OCI-LY1 (cell line): ENCODE data around the gene PC.

ENCODE experiments used
- H2AFZ ChIP-seq: fragments of 200-600 bp; sonication (generic), shearing (Covaris generic); 2 replicates; pipeline ENCODE4 v1.6.0; 2014; ENCODE audit warnings: antibody characterized with exemption, mild to moderate bottlenecking, low read length
- H3F3A ChIP-seq: fragments of 200-600 bp; sonication (generic), shearing (Covaris generic); 2 replicates; pipeline ENCODE4 v1.6.0; 2014; ENCODE audit warnings: mild to moderate bottlenecking, antibody characterized with exemption, low read length, moderate library complexity; ENCODE audit not compliant: insufficient read depth
- H3K27ac ChIP-seq: fragments of 200-600 bp; sonication (generic); 2 replicates; pipeline ENCODE4 v1.5.1; 2014; ENCODE audit warnings: low read length, mixed run types, mild to moderate bottlenecking, low read depth; ENCODE audit not compliant: poor library complexity, severe bottlenecking
- H3K27me3 ChIP-seq: fragments of 200-600 bp; sonication (generic); 2 replicates; pipeline ENCODE4 v1.6.0; 2014; ENCODE audit warnings: antibody characterized with exemption, mild to moderate bottlenecking, low read length, moderate library complexity; ENCODE audit not compliant: insufficient read depth
- H3K36me3 ChIP-seq: fragments of 200-600 bp; sonication (generic); 2 replicates; pipeline ENCODE4 v1.6.1; 2014; ENCODE audit warnings: mild to moderate bottlenecking, antibody characterized with exemption, low read length, moderate library complexity, mixed read lengths; ENCODE audit not compliant: insufficient read depth
- H3K4me1 ChIP-seq: fragments of 200-600 bp; sonication (generic); 2 replicates; pipeline ENCODE4 v1.5.1; 2014; ENCODE audit warnings: mild to moderate bottlenecking, low read length, moderate library complexity; ENCODE audit not compliant: insufficient read depth, severe bottlenecking
- H3K4me2 ChIP-seq: fragments of 200-600 bp; sonication (generic), shearing (Covaris generic); 2 replicates; pipeline ENCODE4 v1.6.1; 2014; ENCODE audit warnings: low read length
- H3K4me3 ChIP-seq: fragments of 200-600 bp; sonication (generic); 2 replicates; pipeline ENCODE4 v1.5.1; 2014; ENCODE audit warnings: low read length, low read depth, mild to moderate bottlenecking, mixed read lengths; ENCODE audit not compliant: poor library complexity, severe bottlenecking
- H3K79me2 ChIP-seq: fragments of 200-600 bp; shearing (Covaris generic); 2 replicates; pipeline ENCODE4 v1.6.1; 2016; ENCODE audit warnings: mixed run types, low read length, mixed read lengths; ENCODE audit not compliant: insufficient read depth
- H3K9ac ChIP-seq: fragments of 200-600 bp; sonication (generic), shearing (Covaris generic); 2 replicates; pipeline ENCODE4 v1.6.1; 2014; ENCODE audit warnings: mild to moderate bottlenecking, low read length, mixed read lengths
- H3K9me2 ChIP-seq: fragments of 200-600 bp; sonication (generic), shearing (Covaris generic); 2 replicates; pipeline ENCODE4 v1.6.1; 2014; ENCODE audit warnings: low read depth, mild to moderate bottlenecking, low read length, mixed read lengths
- H3K9me3 ChIP-seq: fragments of 200-600 bp; shearing (Covaris generic); 2 replicates; pipeline ENCODE4 v1.6.1; 2014; ENCODE audit warnings: low read length, mixed read lengths
- H4K20me1 ChIP-seq: fragments of 200-600 bp; sonication (generic), shearing (Covaris generic); 2 replicates; pipeline ENCODE4 v1.6.0; 2016; ENCODE audit warnings: mild to moderate bottlenecking, low read length; ENCODE audit not compliant: insufficient read depth
- EZH2 ChIP-seq: fragments of 200-600 bp; sonication (generic), shearing (Covaris generic); IDR thresholded peaks from 2 replicates; pipeline ENCODE4 v1.8.0; 2017; ENCODE audit warnings: borderline replicate concordance, mixed run types, mild to moderate bottlenecking, antibody characterized with exemption, low read length, moderate library complexity, mixed read lengths
- TF ChIP-seq, protein P1 (sequence below): fragments of 200-600 bp; sonication (generic), shearing (Covaris generic); IDR thresholded peaks from 2 replicates; pipeline ENCODE4 v1.5.1; 2017; ENCODE audit warnings: mild to moderate bottlenecking, antibody characterized with exemption, low read length, moderate library complexity, mixed read lengths

PC gene

GRCh38 chr11:67001332-67001731, 43.1 kb upstream of the PC start:
- Histone ChIP-seq H3K9me3 (no peaks in the 10 kb centered on the region), H3F3A (no peaks in the 10 kb centered on the region), H3K4me3 (no peak overlapping the region), H3K79me2 (no peaks in the 10 kb centered on the region), H3K9ac (no peak overlapping the region), H4K20me1 (no peaks in the 10 kb centered on the region), H3K4me1 (peaks cover 2% of the 10 kb centered on the region), H3K27me3 (peaks cover 4% of the 10 kb centered on the region; the same call in 1 of the 2 replicates), H3K27ac (no peak overlapping the region), H2AFZ (no peak overlapping the region), H3K4me2 (no peak overlapping the region), H3K36me3 (no peaks in the 10 kb centered on the region), H3K9me2 (no peaks in the 10 kb centered on the region)
- TF ChIP-seq, protein P1, sequence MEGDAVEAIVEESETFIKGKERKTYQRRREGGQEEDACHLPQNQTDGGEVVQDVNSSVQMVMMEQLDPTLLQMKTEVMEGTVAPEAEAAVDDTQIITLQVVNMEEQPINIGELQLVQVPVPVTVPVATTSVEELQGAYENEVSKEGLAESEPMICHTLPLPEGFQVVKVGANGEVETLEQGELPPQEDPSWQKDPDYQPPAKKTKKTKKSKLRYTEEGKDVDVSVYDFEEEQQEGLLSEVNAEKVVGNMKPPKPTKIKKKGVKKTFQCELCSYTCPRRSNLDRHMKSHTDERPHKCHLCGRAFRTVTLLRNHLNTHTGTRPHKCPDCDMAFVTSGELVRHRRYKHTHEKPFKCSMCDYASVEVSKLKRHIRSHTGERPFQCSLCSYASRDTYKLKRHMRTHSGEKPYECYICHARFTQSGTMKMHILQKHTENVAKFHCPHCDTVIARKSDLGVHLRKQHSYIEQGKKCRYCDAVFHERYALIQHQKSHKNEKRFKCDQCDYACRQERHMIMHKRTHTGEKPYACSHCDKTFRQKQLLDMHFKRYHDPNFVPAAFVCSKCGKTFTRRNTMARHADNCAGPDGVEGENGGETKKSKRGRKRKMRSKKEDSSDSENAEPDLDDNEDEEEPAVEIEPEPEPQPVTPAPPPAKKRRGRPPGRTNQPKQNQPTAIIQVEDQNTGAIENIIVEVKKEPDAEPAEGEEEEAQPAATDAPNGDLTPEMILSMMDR: no peak
- TF ChIP-seq EZH2: no peak

GRCh38 chr11:66999555-66999954, 41.4 kb upstream of the PC start:
- TF ChIP-seq, protein P1: no peak
- no peak for TF ChIP-seq EZH2

DNA sequence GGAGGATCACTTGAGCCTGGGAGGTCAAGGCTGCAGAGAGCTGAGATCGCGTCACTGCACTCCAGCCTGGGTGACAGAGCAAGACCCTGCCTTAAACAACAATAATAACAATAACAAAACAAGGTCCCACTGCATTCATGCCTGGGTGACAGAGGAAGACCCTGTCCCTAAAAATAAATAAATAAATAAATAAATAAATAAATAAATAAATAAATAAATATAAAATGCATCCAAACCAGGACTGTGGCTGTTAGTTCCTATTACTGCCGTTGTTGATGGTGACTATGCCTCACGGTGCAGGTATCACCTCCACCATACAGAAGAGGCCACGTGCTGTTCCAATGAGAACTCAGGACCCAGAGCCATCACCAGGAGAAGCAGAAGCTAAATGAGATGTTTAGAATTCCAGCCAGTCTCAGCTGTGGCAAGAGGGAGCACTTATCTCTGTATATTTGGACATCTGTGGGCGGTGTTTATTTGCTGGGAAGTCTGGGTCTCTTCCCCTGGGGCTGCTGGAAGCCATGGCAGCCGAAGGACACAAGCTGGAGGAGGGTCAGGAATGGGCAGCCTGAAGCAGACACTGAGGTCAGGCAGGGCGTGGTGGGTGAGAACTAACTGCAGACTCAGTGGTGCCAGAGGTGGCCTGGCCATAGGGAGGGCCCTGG, 38.6 kb upstream of the PC start:
- Histone ChIP-seq H3K9me3 (no peaks in the 10 kb centered on the region), H2AFZ (no peak overlapping the region), H3K4me1 (no peaks in the 10 kb centered on the region), H3K4me3 (no peak overlapping the region), H3K9ac (no peak overlapping the region), H3F3A (no peaks in the 10 kb centered on the region), H3K79me2 (no peaks in the 10 kb centered on the region), H3K27ac (no peak overlapping the region), H4K20me1 (no peaks in the 10 kb centered on the region), H3K9me2 (no peaks in the 10 kb centered on the region), H3K36me3 (no peaks in the 10 kb centered on the region), H3K4me2 (no peak overlapping the region), H3K27me3 (no peaks in the 10 kb centered on the region)
- TF ChIP-seq EZH2: no peak
- TF ChIP-seq, protein P1: no peak

More at GRCh38 chr11:66999555-66999954, 41.4 kb upstream of the PC start:
- Histone ChIP-seq H3K4me3 (no peak overlapping the region), H3F3A (no peaks in the 10 kb centered on the region), H4K20me1 (no peaks in the 10 kb centered on the region), H3K27me3 (peaks cover 4% of the 10 kb centered on the region; the same call in 1 of the 2 replicates), H3K9me3 (no peaks in the 10 kb centered on the region), H3K4me1 (no peaks in the 10 kb centered on the region), H3K9ac (no peak overlapping the region), H2AFZ (no peak overlapping the region), H3K36me3 (no peaks in the 10 kb centered on the region), H3K79me2 (no peaks in the 10 kb centered on the region), H3K27ac (no peak overlapping the region), H3K9me2 (no peaks in the 10 kb centered on the region), H3K4me2 (no peak overlapping the region)
